Measurements from ENCODE around the gene HECTD1. TPM values are rescaled to one million over a fixed set of nuclear protein-coding genes. Genes with fewer than 3 reads are reported as not detected.

Gene HECTD1
- total and polyA plus RNA-seq, 4 donors = 23.5 to 164 (median 92.5) TPM

DNA sequence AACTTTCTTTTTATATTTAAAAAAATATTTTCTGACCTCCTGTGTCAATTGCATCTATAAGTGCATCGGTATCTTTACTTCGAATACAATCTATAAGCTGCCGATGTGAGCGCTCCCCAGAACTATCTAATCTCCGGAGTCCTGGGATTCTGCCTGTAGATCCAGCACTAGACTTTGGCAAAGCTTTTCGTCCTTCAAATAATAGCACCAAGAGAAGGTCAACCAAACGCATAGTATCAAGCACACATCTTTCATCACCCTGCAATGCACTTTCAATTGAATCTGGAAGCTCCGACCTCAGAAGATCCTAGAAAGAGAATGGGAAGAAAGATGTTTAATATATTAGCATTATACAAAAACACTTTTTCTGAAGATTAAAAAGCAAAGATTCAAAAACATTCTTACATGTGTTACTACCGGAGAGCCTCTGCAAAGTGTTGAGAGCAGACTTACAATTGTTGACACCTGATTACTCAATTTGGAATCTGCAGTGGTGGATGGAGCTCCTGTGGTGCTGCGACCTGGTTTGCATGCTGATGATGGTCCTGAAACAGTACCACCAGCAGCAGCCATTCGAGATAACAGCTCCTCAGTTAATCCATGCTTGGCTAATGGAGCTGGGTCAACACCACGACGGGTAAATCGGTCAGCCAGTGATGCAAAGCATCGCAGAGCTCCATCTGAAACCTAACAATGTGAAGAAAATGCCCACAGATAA, 34.3 kb downstream of the HECTD1 start:
- ATAC-seq (ENCODE audit: low FRiP score) = no peak

DNA sequence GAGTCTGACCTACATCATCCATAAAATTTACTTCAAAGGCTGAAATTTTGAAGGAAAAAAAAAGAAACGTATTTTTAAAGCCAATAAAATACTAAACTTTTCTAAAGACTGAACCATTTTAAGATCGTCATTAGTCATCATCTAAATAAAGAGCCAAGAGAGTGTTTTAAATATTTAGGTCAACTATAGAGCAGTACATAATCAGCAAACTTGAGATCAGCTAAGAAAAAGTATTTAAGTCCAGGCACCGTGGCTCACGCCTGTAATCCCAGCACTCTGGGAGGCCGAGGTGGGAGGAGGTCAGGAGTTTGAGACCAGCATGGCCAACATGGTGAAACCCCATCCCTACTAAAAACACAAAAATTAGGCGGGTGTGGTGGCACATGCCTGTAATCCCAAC, 35.5 kb downstream of the HECTD1 start:
- Histone ChIP-seq H3K27me3 (ENCODE audit: control insufficient read depth in 1 of 2, insufficient read depth in 2 of 2, low read length in 1 of 2) (no peaks in the 10 kb centered on the region), H3K27ac (ENCODE audit: low read depth in 1 of 2, low read length in 2 of 2) (peak overlapping the region in 1 of 2 donors; percentile 36), H3K4me1 (ENCODE audit: control insufficient read depth in 1 of 2, insufficient read depth in 2 of 2, low read length in 2 of 2) (no peaks in the 10 kb centered on the region), H3K36me3 (ENCODE audit: control insufficient read depth in 1 of 2, insufficient read depth in 2 of 2, low read length in 1 of 2) (peaks cover 2 to 6% of the 10 kb centered on the region in 2 donors), H3K9me3 (ENCODE audit: control insufficient read depth, low read length) (no peaks in the 10 kb centered on the region), H3K4me3 (ENCODE audit: low read length in 2 of 2) (no peak overlapping the region)
- DNase-seq = no peak
- 37 to 51% methylated on average over 6 of the region's 6 CpGs for WGBS, 2 donors
- no peak for ATAC-seq (ENCODE audit: low FRiP score)
- intact Hi-C loops (cut with DNase I) = no loop called here

More for the DNA sequence above, 34.3 kb downstream of the HECTD1 start:
- H3K27me3 ChIP-seq (ENCODE audit: control insufficient read depth in 1 of 2, insufficient read depth in 2 of 2, low read length in 1 of 2) = no peaks in the 10 kb centered on the region
- H3K27ac ChIP-seq (ENCODE audit: low read depth in 1 of 2, low read length in 2 of 2) = no peak overlapping the region
- no peaks in the 10 kb centered on the region for H3K9me3 ChIP-seq (ENCODE audit: control insufficient read depth, low read length)
- 91% methylated on average over 15 of the region's 15 CpGs for WGBS, 2 donors
- no peak for DNase-seq
- no peak overlapping the region for H3K4me3 ChIP-seq (ENCODE audit: low read length in 2 of 2)
- H3K36me3 ChIP-seq (ENCODE audit: control insufficient read depth in 1 of 2, insufficient read depth in 2 of 2, low read length in 1 of 2) = peaks cover 2 to 6% of the 10 kb centered on the region in 2 donors
- no peaks in the 10 kb centered on the region for H3K4me1 ChIP-seq (ENCODE audit: control insufficient read depth in 1 of 2, insufficient read depth in 2 of 2, low read length in 2 of 2)
- intact Hi-C loops (cut with DNase I) = no loop called here

DNA sequence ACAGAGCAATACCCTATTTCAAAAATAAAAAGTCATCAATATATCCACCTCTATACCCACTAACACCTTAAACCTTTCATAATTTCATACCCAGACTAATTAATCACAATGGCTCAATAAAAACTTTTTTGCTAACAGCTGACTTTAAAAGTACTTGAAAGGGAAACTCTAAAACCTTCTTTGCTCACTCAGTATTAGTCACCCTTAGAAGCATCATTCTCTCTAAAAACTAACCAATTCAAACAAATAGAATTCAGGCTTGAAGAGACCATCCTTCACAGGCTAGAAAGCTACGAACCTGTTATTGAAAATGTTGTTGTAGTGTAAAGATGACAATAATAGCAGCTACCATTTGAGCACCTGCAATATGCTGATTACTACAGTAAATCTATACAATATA, 37.2 kb downstream of the HECTD1 start:
- no peak for DNase-seq
- no peak overlapping the region for H3K27ac ChIP-seq (ENCODE audit: low read depth in 1 of 2, low read length in 2 of 2)
- WGBS, 2 donors = 43 to 87% methylated on average over 1 of the region's 1 CpG
- peaks cover 2 to 7% of the 10 kb centered on the region in 2 donors for H3K36me3 ChIP-seq (ENCODE audit: control insufficient read depth in 1 of 2, insufficient read depth in 2 of 2, low read length in 1 of 2)
- H3K9me3 ChIP-seq (ENCODE audit: control insufficient read depth, low read length) = no peaks in the 10 kb centered on the region
- no peak for ATAC-seq (ENCODE audit: low FRiP score)
- no peak overlapping the region for H3K4me3 ChIP-seq (ENCODE audit: low read length in 2 of 2)
- peaks cover 0 to 2% of the 10 kb centered on the region in 2 donors for H3K4me1 ChIP-seq (ENCODE audit: control insufficient read depth in 1 of 2, insufficient read depth in 2 of 2, low read length in 2 of 2)
- H3K27me3 ChIP-seq (ENCODE audit: control insufficient read depth in 1 of 2, insufficient read depth in 2 of 2, low read length in 1 of 2) = no peaks in the 10 kb centered on the region
- intact Hi-C loops (cut with DNase I) = no loop called here

DNA sequence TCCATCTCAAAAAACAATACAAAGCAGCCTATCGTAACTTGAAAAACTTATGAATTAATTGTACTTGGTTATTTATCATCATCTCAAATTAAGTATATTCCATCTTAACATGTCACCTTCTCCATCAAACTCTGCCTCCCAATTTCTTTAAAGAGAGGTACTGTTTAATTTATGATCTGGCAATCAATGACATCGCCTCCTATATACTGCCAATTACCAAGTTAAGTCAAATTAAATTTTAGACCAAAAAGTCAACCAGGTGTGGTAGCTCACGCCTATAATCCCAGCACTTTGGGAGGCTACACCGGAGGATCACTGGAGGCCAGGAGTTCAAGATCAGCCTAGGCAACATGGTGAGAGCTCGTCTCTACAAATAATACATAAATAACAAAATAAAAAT, 37.7 kb downstream of the HECTD1 start:
- Histone ChIP-seq H3K27me3 (ENCODE audit: control insufficient read depth in 1 of 2, insufficient read depth in 2 of 2, low read length in 1 of 2) (no peaks in the 10 kb centered on the region), H3K4me3 (ENCODE audit: low read length in 2 of 2) (no peak overlapping the region), H3K4me1 (ENCODE audit: control insufficient read depth in 1 of 2, insufficient read depth in 2 of 2, low read length in 2 of 2) (peaks cover 0 to 4% of the 10 kb centered on the region in 2 donors), H3K27ac (ENCODE audit: low read depth in 1 of 2, low read length in 2 of 2) (no peak overlapping the region), H3K9me3 (ENCODE audit: control insufficient read depth, low read length) (no peaks in the 10 kb centered on the region), H3K36me3 (ENCODE audit: control insufficient read depth in 1 of 2, insufficient read depth in 2 of 2, low read length in 1 of 2) (peaks cover 2 to 7% of the 10 kb centered on the region in 2 donors)
- WGBS, 2 donors = 97% methylated on average over 5 of the region's 5 CpGs
- ATAC-seq (ENCODE audit: low FRiP score) (no peak), DNase-seq (no peak)
- intact Hi-C loops (cut with DNase I) = loop anchor here (5.0 kb wide), 1 partner anchor 37 kb away; the partner anchor contains the start of gene HECTD1 (in 2 of the 2)

DNA sequence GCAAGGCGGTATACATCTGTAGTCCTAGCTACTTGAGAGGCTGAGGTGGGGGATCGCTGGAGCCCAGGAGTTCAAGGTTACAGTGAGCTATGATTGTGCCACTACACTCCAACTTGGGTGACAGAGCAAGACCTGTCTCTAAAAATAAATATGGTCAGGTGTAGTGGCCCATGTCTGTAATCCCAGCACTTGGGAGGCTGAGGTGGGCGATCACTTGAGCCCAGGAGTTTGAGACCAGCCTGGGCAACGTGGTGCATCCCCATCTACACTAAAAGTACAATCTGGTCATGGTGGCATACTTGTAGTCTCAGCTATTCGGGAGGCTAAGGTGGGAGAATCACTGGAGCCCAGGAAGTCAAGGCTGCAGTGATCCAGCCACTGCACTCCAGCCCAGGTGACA, 40.6 kb downstream of the HECTD1 start:
- 96 to 97% methylated on average over 5 of the region's 5 CpGs for WGBS, 2 donors
- Histone ChIP-seq H3K36me3 (ENCODE audit: control insufficient read depth in 1 of 2, insufficient read depth in 2 of 2, low read length in 1 of 2) (peaks cover 2 to 3% of the 10 kb centered on the region in 2 donors), H3K27ac (ENCODE audit: low read depth in 1 of 2, low read length in 2 of 2) (no peak overlapping the region)

DNA sequence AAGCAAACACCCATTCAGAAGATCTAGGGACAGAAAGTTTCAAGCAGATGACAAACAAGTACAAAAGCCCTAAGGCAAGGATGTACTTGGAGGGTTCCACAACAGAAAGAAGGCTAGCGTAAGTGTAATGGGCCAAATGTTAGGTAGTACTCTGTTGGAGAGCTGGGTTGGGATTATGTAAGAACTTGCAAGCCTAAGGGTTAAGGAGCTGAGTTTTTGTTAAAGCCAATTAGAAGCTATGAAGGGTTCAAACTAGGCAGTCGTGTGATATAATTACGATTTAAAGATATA, 41.4 kb downstream of the HECTD1 start:
- WGBS, 2 donors = 84 to 87% methylated on average over 3 of the region's 3 CpGs
- no peak for DNase-seq
- intact Hi-C loops (cut with DNase I) = loop anchor here (5.0 kb wide), 1 partner anchor 41 kb away; the partner anchor contains the start of gene HECTD1 (in 2 of the 2)
- no peak for ATAC-seq (ENCODE audit: low FRiP score)
- no peak overlapping the region for H3K4me3 ChIP-seq (ENCODE audit: low read length in 2 of 2)
- peaks cover 2 to 3% of the 10 kb centered on the region in 2 donors for H3K36me3 ChIP-seq (ENCODE audit: control insufficient read depth in 1 of 2, insufficient read depth in 2 of 2, low read length in 1 of 2)
- H3K4me1 ChIP-seq (ENCODE audit: control insufficient read depth in 1 of 2, insufficient read depth in 2 of 2, low read length in 2 of 2) = peaks cover 0 to 4% of the 10 kb centered on the region in 2 donors
- no peaks in the 10 kb centered on the region for H3K27me3 ChIP-seq (ENCODE audit: control insufficient read depth in 1 of 2, insufficient read depth in 2 of 2, low read length in 1 of 2)
- H3K27ac ChIP-seq (ENCODE audit: low read depth in 1 of 2, low read length in 2 of 2) = peak overlapping the region; percentile 16 to 93
- H3K9me3 ChIP-seq (ENCODE audit: control insufficient read depth, low read length) = no peaks in the 10 kb centered on the region

More for the DNA sequence above, 40.6 kb downstream of the HECTD1 start:
- intact Hi-C loops (cut with DNase I) = loop anchor here (5.0 kb wide), 1 partner anchor 40 kb away; the partner anchor contains the start of gene HECTD1 (in 2 of the 2)
- Histone ChIP-seq H3K4me1 (ENCODE audit: control insufficient read depth in 1 of 2, insufficient read depth in 2 of 2, low read length in 2 of 2) (peaks cover 0 to 4% of the 10 kb centered on the region in 2 donors), H3K9me3 (ENCODE audit: control insufficient read depth, low read length) (no peaks in the 10 kb centered on the region), H3K27me3 (ENCODE audit: control insufficient read depth in 1 of 2, insufficient read depth in 2 of 2, low read length in 1 of 2) (no peaks in the 10 kb centered on the region), H3K4me3 (ENCODE audit: low read length in 2 of 2) (no peak overlapping the region)
- ATAC-seq (ENCODE audit: low FRiP score) = no peak
- DNase-seq = no peak

DNA sequence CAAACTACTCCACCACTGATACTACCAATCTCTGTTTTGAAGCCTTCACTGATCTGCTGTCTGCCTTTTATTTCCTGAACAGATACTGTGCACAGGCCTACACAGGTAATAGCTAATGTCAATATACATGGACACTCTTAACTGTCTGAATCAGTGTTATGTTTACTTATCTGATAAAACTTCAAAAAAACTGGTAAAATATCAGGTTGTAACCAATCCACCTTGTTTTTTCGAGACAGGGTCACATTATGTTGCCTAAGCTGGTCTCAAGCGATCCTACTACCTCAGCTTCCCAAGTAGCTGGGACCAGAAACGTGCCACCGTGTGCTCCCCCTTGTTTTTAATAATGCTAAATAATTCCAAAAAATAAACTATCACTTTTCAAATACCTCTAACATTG, 43.5 kb downstream of the HECTD1 start:
- intact Hi-C loops (cut with DNase I) = no loop called here
- 83 to 88% methylated on average over 4 of the region's 4 CpGs for WGBS, 2 donors
- Histone ChIP-seq H3K4me3 (ENCODE audit: low read length in 2 of 2) (no peak overlapping the region), H3K36me3 (ENCODE audit: control insufficient read depth in 1 of 2, insufficient read depth in 2 of 2, low read length in 1 of 2) (peaks cover 0 to 1% of the 10 kb centered on the region in 2 donors), H3K4me1 (ENCODE audit: control insufficient read depth in 1 of 2, insufficient read depth in 2 of 2, low read length in 2 of 2) (peaks cover 0 to 4% of the 10 kb centered on the region in 2 donors), H3K27ac (ENCODE audit: low read depth in 1 of 2, low read length in 2 of 2) (no peak overlapping the region), H3K9me3 (ENCODE audit: control insufficient read depth, low read length) (no peaks in the 10 kb centered on the region), H3K27me3 (ENCODE audit: control insufficient read depth in 1 of 2, insufficient read depth in 2 of 2, low read length in 1 of 2) (no peaks in the 10 kb centered on the region)
- DNase-seq = no peak
- ATAC-seq (ENCODE audit: low FRiP score) = no peak

DNA sequence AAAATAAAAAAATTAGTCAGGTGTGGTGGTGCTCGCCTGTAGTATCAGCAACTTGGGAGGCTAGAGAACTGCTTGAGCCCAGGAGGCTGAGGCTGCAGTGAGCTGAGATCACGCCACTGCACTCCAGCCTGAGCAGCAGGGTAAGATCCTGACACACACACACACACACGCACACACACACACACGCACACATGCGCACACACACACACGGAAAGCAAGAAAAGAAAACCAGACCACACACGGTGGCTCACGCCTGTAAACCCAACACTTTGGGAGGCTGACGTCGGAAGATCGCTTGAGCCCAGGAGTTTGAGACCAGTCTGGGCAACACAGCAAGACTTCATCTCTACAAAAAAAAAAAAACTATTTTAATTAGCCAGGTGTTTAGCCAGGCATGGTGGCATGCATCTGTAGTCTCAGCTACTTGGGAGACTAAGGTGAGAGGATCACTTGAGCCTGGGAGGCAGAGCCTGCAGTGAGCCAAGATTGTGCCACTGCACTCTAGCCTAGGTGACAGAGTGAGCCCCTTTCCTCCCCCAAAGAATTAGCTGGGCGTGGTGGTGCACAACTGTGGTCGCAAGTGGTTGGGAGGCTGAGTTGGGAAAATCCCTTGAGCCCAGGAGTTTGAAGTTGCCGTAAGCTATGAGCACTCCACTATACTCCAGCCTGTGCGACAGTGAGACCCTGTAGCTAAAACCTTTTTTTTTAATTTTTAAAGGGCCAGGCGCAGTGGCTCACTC, 44.5 kb downstream of the HECTD1 start:
- no peak overlapping the region for H3K4me3 ChIP-seq (ENCODE audit: low read length in 2 of 2)
- peaks cover 0 to 1% of the 10 kb centered on the region in 2 donors for H3K36me3 ChIP-seq (ENCODE audit: control insufficient read depth in 1 of 2, insufficient read depth in 2 of 2, low read length in 1 of 2)
- DNase-seq = no peak
- 93% methylated on average over 16 of the region's 16 CpGs for WGBS, 2 donors
- intact Hi-C loops (cut with DNase I) = no loop called here
- H3K9me3 ChIP-seq (ENCODE audit: control insufficient read depth, low read length) = no peaks in the 10 kb centered on the region
- ATAC-seq (ENCODE audit: low FRiP score) = no peak
- peaks cover 0 to 4% of the 10 kb centered on the region in 2 donors for H3K4me1 ChIP-seq (ENCODE audit: control insufficient read depth in 1 of 2, insufficient read depth in 2 of 2, low read length in 2 of 2)
- no peaks in the 10 kb centered on the region for H3K27me3 ChIP-seq (ENCODE audit: control insufficient read depth in 1 of 2, insufficient read depth in 2 of 2, low read length in 1 of 2)
- H3K27ac ChIP-seq (ENCODE audit: low read depth in 1 of 2, low read length in 2 of 2) = peak overlapping the region in 1 of 2 donors; percentile 17

All from aorta (tissue), 5 donors.